Activated CD8-positive, alpha-beta memory T cell treated with anti-CD3 and anti-CD28 coated beads, Interleukin-2, amount 50 U/mL, for 4 hours (primary cell): Measurements from ENCODE around the gene SOX5.
"Not testable (repeated sequence)": the region's sequence is repeated elsewhere in the genome, so short reads cannot be mapped to it uniquely, and the experiment has no call there.

ENCODE experiments used
- DNase-seq: peaks from one replicate; pipeline ENCODE4 v3.0.0-alpha.2; 2020

Gene SOX5

GRCh38 chr12:23751641-23752040, 197.8 kb downstream of the SOX5 start:
- no peak for DNase-seq

GRCh38 chr12:23750923-23751322, 198.5 kb downstream of the SOX5 start:
- no peak for DNase-seq

- no peak for DNase-seq
Observed at GRCh38 chr12:23744696-23745095, 204.8 kb downstream of the SOX5 start.

GRCh38 chr12:23742574-23742973, 206.9 kb downstream of the SOX5 start:
- no peak for DNase-seq

- DNase-seq: no peak
Observed at GRCh38 chr12:23731493-23731892, 218.0 kb downstream of the SOX5 start.

- no peak for DNase-seq
Observed at GRCh38 chr12:23731035-23731434, 218.4 kb downstream of the SOX5 start.

GRCh38 chr12:23729359-23729758, 220.1 kb downstream of the SOX5 start:
- DNase-seq: no peak

GRCh38 chr12:23726646-23727045, 222.8 kb downstream of the SOX5 start:
- no peak for DNase-seq

- no peak for DNase-seq
Observed at GRCh38 chr12:23722655-23723054, 226.8 kb downstream of the SOX5 start.

GRCh38 chr12:23721268-23721667, 228.2 kb downstream of the SOX5 start:
- DNase-seq: no peak

- no peak for DNase-seq
Observed at GRCh38 chr12:23719493-23719892, 230.0 kb downstream of the SOX5 start.

GRCh38 chr12:23710361-23710760, 239.1 kb downstream of the SOX5 start:
- DNase-seq: not testable (repeated sequence)

GRCh38 chr12:23708185-23708837, 241.2 kb downstream of the SOX5 start:
- no peak for DNase-seq

- no peak for DNase-seq
Observed at GRCh38 chr12:23707270-23707669, 242.2 kb downstream of the SOX5 start.

- DNase-seq: no peak
Observed at GRCh38 chr12:23704992-23705943, 244.2 kb downstream of the SOX5 start.

GRCh38 chr12:23703051-23703450, 246.4 kb downstream of the SOX5 start:
- DNase-seq: no peak

- no peak for DNase-seq
Observed at GRCh38 chr12:23699031-23699430, 250.4 kb downstream of the SOX5 start.

GRCh38 chr12:23694920-23695319, 254.6 kb downstream of the SOX5 start:
- no peak for DNase-seq

GRCh38 chr12:23694307-23694706, 255.2 kb downstream of the SOX5 start:
- no peak for DNase-seq

GRCh38 chr12:23687947-23688346, 261.5 kb downstream of the SOX5 start:
- no peak for DNase-seq

- DNase-seq: no peak
Observed at GRCh38 chr12:23686095-23686494, 263.4 kb downstream of the SOX5 start.

- no peak for DNase-seq
Observed at GRCh38 chr12:23684121-23684520, 265.3 kb downstream of the SOX5 start.

- no peak for DNase-seq
Observed at GRCh38 chr12:23681237-23681636, 268.2 kb downstream of the SOX5 start.

- no peak for DNase-seq
Observed at GRCh38 chr12:23674064-23674463, 275.4 kb downstream of the SOX5 start.
